HEK293T (cell line): ENCODE measurements around the gene TATDN3.

ENCODE experiments used
- CTCF ChIA-PET: fragments of 350-600 bp; formaldehyde crosslinking; extraction: SDS; loops from one replicate; lab custom pipeline; 2021; ENCODE audit warnings: antibody characterized with exemption, inconsistent platforms; lab: Yijun Ruan, JAX
- POLR2A ChIA-PET: fragments of 350-600 bp; formaldehyde crosslinking; extraction: SDS; loops from one replicate; lab custom pipeline; 2020; ENCODE audit warnings: antibody characterized with exemption, inconsistent platforms; lab: Yijun Ruan, JAX
- DNase-seq: peaks from one replicate; pipeline ENCODE4 v3.0.0; 2012; ENCODE audit warnings: mixed read lengths; ENCODE audit errors: extremely low spot score
- ARNT ChIP-seq: fragments of 450-650 bp; IDR thresholded peaks from 2 replicates; pipeline ENCODE4 v1.6.1; 2017; ENCODE audit warnings: mild to moderate bottlenecking
- BHLHE40 ChIP-seq: fragments of 450-650 bp; IDR thresholded peaks from 2 replicates; pipeline ENCODE4 v1.6.1; 2016; ENCODE audit warnings: mild to moderate bottlenecking, moderate library complexity, borderline replicate concordance
- CTBP1 ChIP-seq: fragments of 450-650 bp; IDR thresholded peaks from 2 replicates; pipeline ENCODE4 v1.6.1; 2016; ENCODE audit warnings: borderline replicate concordance
- ELF4 ChIP-seq: fragments of 450-650 bp; IDR thresholded peaks from 2 replicates; pipeline ENCODE4 v1.6.1; 2017; ENCODE audit warnings: antibody characterized with exemption
- FOXA1 ChIP-seq: fragments of 450-650 bp; IDR thresholded peaks from 2 replicates; pipeline ENCODE4 v1.6.1; 2016; ENCODE audit warnings: mild to moderate bottlenecking
- FOXK2 ChIP-seq: fragments of 450-650 bp; IDR thresholded peaks from 2 replicates; pipeline ENCODE4 v1.6.1; 2016; ENCODE audit warnings: mild to moderate bottlenecking
- FOXM1 ChIP-seq: fragments of 450-650 bp; IDR thresholded peaks from 2 replicates; pipeline ENCODE4 v1.6.1; 2017; ENCODE audit warnings: mild to moderate bottlenecking, borderline replicate concordance
- HDGF ChIP-seq: fragments of 450-650 bp; IDR thresholded peaks from 2 replicates; pipeline ENCODE4 v1.6.1; 2017; ENCODE audit warnings: antibody characterized with exemption, borderline replicate concordance
- L3MBTL2 ChIP-seq: fragments of 450-650 bp; conservative IDR thresholded peaks from 2 replicates; pipeline ENCODE4 v1.6.1; 2016; ENCODE audit warnings: mild to moderate bottlenecking
- LEF1 ChIP-seq: fragments of 450-650 bp; IDR thresholded peaks from 2 replicates; pipeline ENCODE4 v1.6.1; 2017; ENCODE audit warnings: mild to moderate bottlenecking, borderline replicate concordance
- NFRKB ChIP-seq: fragments of 450-650 bp; IDR thresholded peaks from 2 replicates; pipeline ENCODE4 v1.6.1; 2016; ENCODE audit warnings: mild to moderate bottlenecking, moderate library complexity
- SP1 ChIP-seq: fragments of 450-650 bp; IDR thresholded peaks from 2 replicates; pipeline ENCODE4 v1.6.1; 2017
- SUZ12 ChIP-seq: fragments of 450-650 bp; IDR thresholded peaks from 2 replicates; pipeline ENCODE4 v1.6.1; 2016; ENCODE audit warnings: mild to moderate bottlenecking
- TARDBP ChIP-seq: fragments of 450-650 bp; IDR thresholded peaks from 2 replicates; pipeline ENCODE4 v1.6.1; 2016
- ZNF384 ChIP-seq: fragments of 450-650 bp; IDR thresholded peaks from 2 replicates; pipeline ENCODE4 v1.6.1; 2016
- TF ChIP-seq, protein P1 (sequence below): fragments of 450-650 bp; IDR thresholded peaks from 2 replicates; pipeline ENCODE4 v1.6.1; 2016

TATDN3 gene, protein sequence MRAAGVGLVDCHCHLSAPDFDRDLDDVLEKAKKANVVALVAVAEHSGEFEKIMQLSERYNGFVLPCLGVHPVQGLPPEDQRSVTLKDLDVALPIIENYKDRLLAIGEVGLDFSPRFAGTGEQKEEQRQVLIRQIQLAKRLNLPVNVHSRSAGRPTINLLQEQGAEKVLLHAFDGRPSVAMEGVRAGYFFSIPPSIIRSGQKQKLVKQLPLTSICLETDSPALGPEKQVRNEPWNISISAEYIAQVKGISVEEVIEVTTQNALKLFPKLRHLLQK

DNA sequence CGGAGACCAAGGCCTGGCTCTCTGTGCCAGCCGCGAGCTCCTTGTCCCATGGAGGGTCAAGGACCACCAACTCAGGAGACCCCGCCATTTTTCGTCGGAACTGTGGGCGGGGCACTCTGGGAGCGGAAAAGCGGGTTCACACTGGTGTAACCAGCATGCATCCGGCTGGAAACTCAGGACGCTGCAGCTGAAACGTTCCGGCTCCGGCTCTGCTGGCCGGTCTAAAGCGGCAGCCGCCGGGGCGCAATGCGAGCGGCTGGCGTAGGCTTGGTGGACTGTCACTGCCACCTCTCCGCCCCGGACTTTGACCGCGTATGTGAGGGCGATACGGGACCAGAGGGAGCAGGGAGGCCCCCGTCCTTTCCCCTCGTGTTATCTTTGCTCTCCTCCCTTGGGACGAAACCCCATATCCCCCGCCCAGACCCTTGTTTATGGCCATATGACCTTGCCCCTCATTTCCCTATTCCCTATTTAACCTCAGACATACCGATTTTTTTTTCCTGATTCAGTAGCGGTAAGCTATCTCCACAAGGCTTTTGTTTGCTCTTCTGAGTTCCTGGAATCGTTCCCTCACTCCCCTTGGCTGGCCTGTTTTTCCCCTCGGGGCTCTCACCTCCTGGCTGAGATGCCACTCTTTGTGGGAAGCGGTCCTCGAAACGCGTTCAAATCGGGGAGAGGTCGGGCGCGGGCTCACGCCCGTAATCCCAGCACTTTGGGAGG lies at the start of gene TATDN3, which contains the start of gene NSL1:
Gene TATDN3 (plus strand): TSS at position 219 of the 720 bp plus-strand sequence. CDS start 28 bp downstream, at position 247.
Gene NSL1 (minus strand): TSS at position 102 of the 720 bp plus-strand sequence. CDS start 14 bp downstream, at position 88.
- ChIA-PET CTCF (interaction anchor here (0.6 to 1.1 kb wide), 3 partner anchors 42 to 336 kb away, joined by 3 to 4 read pairs (median 4); no protein-coding TSS in a partner anchor), POLR2A (interaction anchor here (0.5 to 2.1 kb wide), 11 partner anchors 9 to 223 kb away, joined by 3 to 9 read pairs (median 3); partner anchors contain the start of gene FLVCR1)
- TF ChIP-seq LEF1 (no peak), FOXK2 (no peak), CTBP1 (peak; percentile 96), TARDBP (no peak), SUZ12 (no peak), ARNT (peak; percentile 32; the same call in 1 of the 2 replicates), NFRKB (peak; percentile 70), ELF4 (peak; percentile 76), SP1 (no peak), L3MBTL2 (peak; percentile 3; the same call in 1 of the 2 replicates), ZNF384 (peak; percentile 37; the same call in 1 of the 2 replicates), FOXM1 (peak; percentile 36; the same call in 1 of the 2 replicates), BHLHE40 (no peak)
- TF ChIP-seq, protein P1, sequence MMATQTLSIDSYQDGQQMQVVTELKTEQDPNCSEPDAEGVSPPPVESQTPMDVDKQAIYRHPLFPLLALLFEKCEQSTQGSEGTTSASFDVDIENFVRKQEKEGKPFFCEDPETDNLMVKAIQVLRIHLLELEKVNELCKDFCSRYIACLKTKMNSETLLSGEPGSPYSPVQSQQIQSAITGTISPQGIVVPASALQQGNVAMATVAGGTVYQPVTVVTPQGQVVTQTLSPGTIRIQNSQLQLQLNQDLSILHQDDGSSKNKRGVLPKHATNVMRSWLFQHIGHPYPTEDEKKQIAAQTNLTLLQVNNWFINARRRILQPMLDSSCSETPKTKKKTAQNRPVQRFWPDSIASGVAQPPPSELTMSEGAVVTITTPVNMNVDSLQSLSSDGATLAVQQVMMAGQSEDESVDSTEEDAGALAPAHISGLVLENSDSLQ, result 0 out of 2 replicates have a peak, but pooled peaks have one; percentile 31
- DNase-seq, result peak; percentile 89

DNA sequence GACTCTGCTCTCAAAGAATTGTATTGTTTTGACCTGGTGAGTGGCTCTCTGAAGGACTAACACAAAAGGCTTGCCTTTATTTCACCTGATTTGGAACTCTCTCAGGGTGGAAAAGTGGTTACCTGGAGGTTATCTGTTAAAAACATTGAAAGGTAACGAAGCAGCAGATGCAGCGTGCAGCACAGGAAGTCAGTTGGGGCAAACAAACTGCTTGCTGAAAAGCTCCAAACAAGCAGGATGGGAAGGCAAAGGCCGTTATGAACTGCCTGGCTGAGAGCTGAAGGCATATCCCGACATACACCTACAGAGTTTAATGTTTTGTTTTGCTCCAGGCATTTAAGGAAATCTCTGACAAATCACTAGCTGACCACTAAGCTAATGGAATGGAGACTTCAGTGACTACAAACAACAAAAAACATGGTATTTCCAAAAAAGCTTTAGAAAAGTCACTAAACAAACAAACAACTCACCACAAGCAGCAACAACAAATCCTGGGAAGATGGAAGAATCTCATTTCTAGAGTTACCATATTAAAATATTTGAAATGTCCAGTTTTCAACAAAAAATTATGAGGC lies 47.7 kb upstream of the TATDN3 start:
- TF ChIP-seq ARNT (no peak), CTBP1 (no peak), HDGF (no peak), FOXM1 (no peak), SP1 (no peak), FOXK2 (no peak), BHLHE40 (no peak), FOXA1 (no peak), TARDBP (no peak), ZNF384 (no peak), ELF4 (no peak), LEF1 (no peak), NFRKB (no peak), L3MBTL2 (no peak)
- ChIA-PET POLR2A (interaction anchor here (0.7 to 1.5 kb wide), 2 partner anchors 77 to 114 kb away, joined by 3 read pairs; no protein-coding TSS in a partner anchor), CTCF (no interaction called here)
- DNase-seq, result no peak

DNA sequence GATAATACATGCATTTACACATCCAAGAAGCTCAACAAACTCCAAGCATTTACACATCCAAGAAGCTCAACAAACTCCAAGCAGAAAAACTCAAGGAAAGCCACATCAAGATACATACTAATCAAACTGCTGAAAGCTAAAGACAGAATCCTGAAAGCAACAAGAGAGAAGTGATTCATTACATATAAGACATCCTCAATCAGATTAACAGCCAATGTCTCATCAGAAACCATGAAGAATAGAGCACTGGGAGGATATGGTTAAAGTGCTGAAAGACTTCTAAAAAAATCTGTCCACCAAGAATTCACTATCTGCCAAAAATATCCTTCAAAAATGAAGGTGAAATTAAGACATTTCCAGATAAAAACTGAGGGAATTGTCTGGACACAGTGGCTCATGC lies 46.4 kb upstream of the TATDN3 start:
- POLR2A ChIA-PET, result no interaction called here
- CTCF ChIA-PET, result no interaction called here

DNA sequence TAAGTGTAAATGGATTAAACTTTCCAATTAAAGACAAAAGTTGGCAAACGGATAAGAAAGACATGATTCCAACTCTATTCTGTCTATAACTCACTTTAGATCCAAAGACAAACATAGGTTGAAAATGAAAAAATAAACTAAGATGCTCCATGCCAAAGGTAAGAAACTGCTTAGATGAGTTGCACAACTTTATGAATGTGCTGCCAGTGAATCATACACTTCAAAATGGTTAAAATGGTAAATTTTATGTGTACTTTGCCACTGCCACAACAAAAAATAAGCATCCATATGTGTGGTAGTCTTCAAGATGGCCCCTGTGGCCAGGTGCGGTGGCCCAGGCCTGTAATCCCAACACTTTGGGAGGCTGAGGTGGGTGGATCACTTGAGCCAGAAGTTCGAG lies 45.1 kb upstream of the TATDN3 start:
- DNase-seq, result no peak
- TF ChIP-seq NFRKB (no peak), HDGF (no peak), FOXA1 (no peak), SUZ12 (no peak), ELF4 (no peak), TARDBP (no peak), SP1 (no peak), ARNT (no peak)
- CTCF ChIA-PET, result interaction anchor here (0.7 kb wide), 1 partner anchor 8 kb away, joined by 3 read pairs; no protein-coding TSS in a partner anchor
- POLR2A ChIA-PET, result interaction anchor here (1.0 kb wide), 1 partner anchor 45 kb away, joined by 3 read pairs; no protein-coding TSS in a partner anchor

More for the DNA sequence above, 46.4 kb upstream of the TATDN3 start:
- no peak for TF ChIP-seq NFRKB
- TF ChIP-seq TARDBP, result no peak
- TF ChIP-seq SUZ12, result no peak
- no peak for TF ChIP-seq CTBP1
- TF ChIP-seq HDGF, result no peak
- TF ChIP-seq L3MBTL2, result no peak
- TF ChIP-seq FOXK2, result no peak
- TF ChIP-seq ZNF384, result no peak
- TF ChIP-seq BHLHE40, result no peak
- TF ChIP-seq ARNT, result no peak
- TF ChIP-seq, protein P1, result no peak
- TF ChIP-seq FOXM1, result no peak
- TF ChIP-seq ELF4, result no peak
- no peak for TF ChIP-seq LEF1
- TF ChIP-seq SP1, result no peak
- DNase-seq, result no peak

DNA sequence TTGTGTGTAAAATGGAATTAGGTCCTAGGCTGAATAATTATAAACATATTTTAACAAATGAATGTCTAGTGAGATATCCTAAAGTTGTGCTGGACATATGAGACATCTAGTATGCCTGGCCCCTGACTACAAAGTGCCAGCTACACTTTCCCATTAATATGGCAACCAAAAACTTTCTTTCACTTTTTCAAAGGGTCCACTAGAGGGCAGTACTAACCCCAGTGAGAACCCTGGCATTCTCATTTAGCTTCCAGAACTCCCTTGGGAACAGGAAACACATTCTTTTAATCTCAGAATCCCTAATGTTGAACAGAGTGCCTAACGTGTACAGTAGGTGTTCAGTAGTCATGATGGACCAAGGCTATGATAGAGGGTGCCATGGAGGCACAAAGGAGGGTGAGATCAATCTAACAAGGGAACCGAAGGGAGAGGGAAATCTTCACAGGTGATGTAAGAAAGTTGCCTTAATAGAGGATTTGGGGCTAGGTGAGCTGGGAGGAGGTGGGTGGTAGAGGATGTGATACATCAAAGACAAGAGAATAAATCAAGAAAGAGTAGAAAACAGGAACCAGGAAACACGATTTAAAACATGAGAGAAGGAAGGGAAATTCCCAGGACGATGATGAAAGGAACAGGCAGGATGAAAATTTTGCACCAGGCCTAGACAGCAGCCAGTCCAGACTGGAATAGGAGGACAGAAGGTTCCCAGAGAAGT lies 41.7 kb upstream of the TATDN3 start:
- DNase-seq, result peak; percentile 81
- no peak for TF ChIP-seq TARDBP
- TF ChIP-seq ELF4, result no peak
- TF ChIP-seq L3MBTL2, result no peak
- TF ChIP-seq FOXA1, result no peak
- TF ChIP-seq SP1, result no peak
- TF ChIP-seq CTBP1, result no peak
- no peak for TF ChIP-seq FOXM1
- TF ChIP-seq HDGF, result no peak
- TF ChIP-seq ARNT, result no peak
- TF ChIP-seq LEF1, result no peak
- TF ChIP-seq NFRKB, result no peak
- no peak for TF ChIP-seq ZNF384
- no peak for TF ChIP-seq FOXK2
- TF ChIP-seq BHLHE40, result no peak
- no peak for TF ChIP-seq SUZ12
- POLR2A ChIA-PET, result no interaction called here
- CTCF ChIA-PET, result interaction anchor here (0.6 to 1.3 kb wide), 14 partner anchors 8 to 294 kb away, joined by 3 to 6 read pairs (median 4); no protein-coding TSS in a partner anchor
